Frontal cortex (tissue), 4 donors: ENCODE data around the gene ADD2. TPM values are rescaled to one million over a fixed set of nuclear protein-coding genes. Genes with fewer than 3 reads are reported as not detected.

ENCODE experiments used
- DNase-seq, 2 donors: peaks; one replicate each; pipeline ENCODE4 v3.0.0; 2012; ENCODE audit warnings: low spot score in 2 of 2
- FAIRE-seq: peaks from 2 replicates; lab custom pipeline; 2012; peaks lifted over from hg19 to GRCh38; lab: Jason Lieb, UNC
- total RNA-seq: library from RNA; depleted of rRNA; stranded (reverse); fragments of >200 nt; gene quantifications from one replicate; pipeline ENCODE4 v1.2.3, GENCODE V29; 2014
- donor health status: control.
- donor health status: control.
- donor health status: control.

The ADD2 gene
- total RNA-seq, 1 donor from 2014 or later, result 291 TPM

GRCh38 chr2:70708376-70709199 is 59.4 kb downstream of the ADD2 start:
- DNase-seq (no peak), FAIRE-seq (no peak)

GRCh38 chr2:70707706-70708105 is 60.3 kb downstream of the ADD2 start:
- DNase-seq, result no peak
- FAIRE-seq, result no peak

GRCh38 chr2:70706026-70706795 is 61.8 kb downstream of the ADD2 start:
- DNase-seq, result no peak
- FAIRE-seq, result no peak

GRCh38 chr2:70705160-70705850 is 62.7 kb downstream of the ADD2 start:
- no peak for FAIRE-seq
- DNase-seq, result no peak

- DNase-seq (peak in 1 of 2 donors; percentile 30), FAIRE-seq (no peak)
These were observed 64.0 kb downstream of the ADD2 start for GRCh38 chr2:70703900-70704549.

GRCh38 chr2:70702711-70703395 is 65.1 kb downstream of the ADD2 start:
- no peak for FAIRE-seq
- no peak for DNase-seq

GRCh38 chr2:70698847-70699246 is 69.2 kb downstream of the ADD2 start:
- no peak for DNase-seq
- FAIRE-seq, result no peak

- FAIRE-seq (no peak), DNase-seq (no peak)
These were observed 70.2 kb downstream of the ADD2 start for GRCh38 chr2:70697603-70698383.

- DNase-seq (no peak), FAIRE-seq (no peak)
These were observed 71.9 kb downstream of the ADD2 start for GRCh38 chr2:70696142-70696541.

GRCh38 chr2:70692256-70692655 is 75.7 kb downstream of the ADD2 start:
- FAIRE-seq, result no peak

GRCh38 chr2:70691497-70692140 is 76.4 kb downstream of the ADD2 start:
- FAIRE-seq (no peak), DNase-seq (no peak)

More at GRCh38 chr2:70692256-70692655, 75.7 kb downstream of the ADD2 start:
- no peak for DNase-seq

GRCh38 chr2:70690846-70691245 is 77.2 kb downstream of the ADD2 start:
- no peak for FAIRE-seq

GRCh38 chr2:70688427-70688826 is 79.6 kb downstream of the ADD2 start:
- DNase-seq (no peak), FAIRE-seq (no peak)

More at GRCh38 chr2:70690846-70691245, 77.2 kb downstream of the ADD2 start:
- DNase-seq, result no peak

- FAIRE-seq (no peak), DNase-seq (no peak)
These were observed 80.6 kb downstream of the ADD2 start for GRCh38 chr2:70687461-70687795.

GRCh38 chr2:70686577-70687460 is 81.2 kb downstream of the ADD2 start:
- FAIRE-seq (no peak), DNase-seq (peak in 1 of 2 donors; percentile 36)

- FAIRE-seq, result no peak
- peak in 1 of 2 donors; percentile 32 for DNase-seq
These were observed 82.2 kb downstream of the ADD2 start for GRCh38 chr2:70685771-70686171.
